Fibroblast of lung (primary cell): Measurements from ENCODE around the gene PCNT.

Experiments
- EZH2 ChIP-seq: IDR thresholded peaks from 2 replicates; pipeline ENCODE4 v1.5.1; 2012; ENCODE audit warnings: low read length, control low read depth, mild to moderate bottlenecking; ENCODE audit errors: missing control alignments
- TF ChIP-seq, protein P1 (sequence below), 2 donors: IDR thresholded peaks in 1 of 2; conservative IDR thresholded peaks in 1 of 2; 1 replicate in 1 of 2; 2 replicates in 1 of 2; pipeline ENCODE4 v1.5.1; 2011 to 2012; ENCODE audit warnings: low read length in 2 of 2, control low read depth in 1 of 2, inconsistent platforms in 1 of 2, low read depth in 1 of 2, mild to moderate bottlenecking in 1 of 2

DNA sequence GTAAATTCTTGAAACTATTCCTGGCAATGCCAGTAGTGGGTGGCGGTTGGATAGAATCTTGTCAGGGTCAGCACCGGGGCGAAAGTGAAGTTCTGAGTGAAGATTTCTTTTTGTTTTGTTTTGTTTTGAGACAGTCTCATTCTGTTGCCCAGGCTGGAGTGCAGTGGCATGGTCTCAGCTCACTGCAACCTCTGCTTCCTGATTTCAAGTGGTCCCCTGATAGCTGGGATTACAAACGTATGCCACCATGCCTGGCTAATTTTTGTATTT, 33.3 kb downstream of the PCNT start:
- TF ChIP-seq, protein P1, sequence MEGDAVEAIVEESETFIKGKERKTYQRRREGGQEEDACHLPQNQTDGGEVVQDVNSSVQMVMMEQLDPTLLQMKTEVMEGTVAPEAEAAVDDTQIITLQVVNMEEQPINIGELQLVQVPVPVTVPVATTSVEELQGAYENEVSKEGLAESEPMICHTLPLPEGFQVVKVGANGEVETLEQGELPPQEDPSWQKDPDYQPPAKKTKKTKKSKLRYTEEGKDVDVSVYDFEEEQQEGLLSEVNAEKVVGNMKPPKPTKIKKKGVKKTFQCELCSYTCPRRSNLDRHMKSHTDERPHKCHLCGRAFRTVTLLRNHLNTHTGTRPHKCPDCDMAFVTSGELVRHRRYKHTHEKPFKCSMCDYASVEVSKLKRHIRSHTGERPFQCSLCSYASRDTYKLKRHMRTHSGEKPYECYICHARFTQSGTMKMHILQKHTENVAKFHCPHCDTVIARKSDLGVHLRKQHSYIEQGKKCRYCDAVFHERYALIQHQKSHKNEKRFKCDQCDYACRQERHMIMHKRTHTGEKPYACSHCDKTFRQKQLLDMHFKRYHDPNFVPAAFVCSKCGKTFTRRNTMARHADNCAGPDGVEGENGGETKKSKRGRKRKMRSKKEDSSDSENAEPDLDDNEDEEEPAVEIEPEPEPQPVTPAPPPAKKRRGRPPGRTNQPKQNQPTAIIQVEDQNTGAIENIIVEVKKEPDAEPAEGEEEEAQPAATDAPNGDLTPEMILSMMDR (conservative IDR thresholded peaks at IDR 0.05 in 1 of 2, IDR thresholded peaks at IDR 0.05 in 1 of 2; ENCODE audit: low read depth in 1 of 2, low read length in 2 of 2) = no peak
- no peak for TF ChIP-seq EZH2
